NCI-H2171 (cell line): ENCODE measurements around the gene CHRNA4.
"Not testable (repeated sequence)": the region's sequence is repeated elsewhere in the genome, so short reads cannot be mapped to it uniquely, and the experiment has no call there.

ENCODE experiments used
- DNase-seq: peaks from one replicate; lab custom pipeline; 2025; lab: John Stamatoyannopoulos, UW

Gene CHRNA4

GRCh38 chr20:63308218-63308911 lies 52.8 kb downstream of the CHRNA4 start:
- no peak for DNase-seq

DNA sequence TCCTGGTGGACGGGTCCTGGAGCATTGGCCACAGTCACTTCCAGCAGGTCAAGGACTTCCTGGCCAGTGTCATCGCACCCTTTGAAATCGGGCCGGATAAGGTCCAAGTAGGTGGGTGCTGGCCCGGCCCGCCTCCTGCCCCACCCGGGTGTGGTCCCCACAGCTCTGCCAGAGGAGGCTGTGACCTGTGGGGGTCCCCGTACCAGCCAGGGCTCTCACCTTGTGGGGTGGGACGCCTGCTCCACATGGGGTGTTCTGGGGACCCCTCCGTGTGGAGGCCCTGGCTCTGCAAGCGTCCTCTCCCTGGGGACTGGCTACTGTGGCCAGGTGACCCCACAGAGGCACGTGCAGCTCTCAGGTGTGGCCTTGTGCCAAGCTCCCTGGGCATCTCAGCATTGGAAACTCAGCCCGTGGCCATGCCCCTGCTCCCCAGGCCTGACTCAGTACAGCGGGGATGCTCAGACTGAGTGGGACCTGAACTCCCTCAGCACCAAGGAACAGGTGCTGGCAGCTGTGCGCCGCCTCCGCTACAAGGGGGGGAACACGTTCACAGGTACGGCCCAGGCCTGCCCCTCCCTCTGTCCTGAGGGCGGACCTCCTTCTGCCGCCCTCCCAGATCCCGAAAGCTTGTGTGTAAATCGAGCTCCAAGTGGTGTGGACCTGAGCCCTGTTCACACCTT lies 53.5 kb downstream of the CHRNA4 start:
- DNase-seq = no peak

- DNase-seq = no peak
These were observed 54.2 kb downstream of the CHRNA4 start for GRCh38 chr20:63306673-63307537.

- not testable (repeated sequence) for DNase-seq
These were observed 55.0 kb downstream of the CHRNA4 start for GRCh38 chr20:63305933-63306672.

- DNase-seq = no peak
These were observed 55.8 kb downstream of the CHRNA4 start for GRCh38 chr20:63305393-63305792.

DNA sequence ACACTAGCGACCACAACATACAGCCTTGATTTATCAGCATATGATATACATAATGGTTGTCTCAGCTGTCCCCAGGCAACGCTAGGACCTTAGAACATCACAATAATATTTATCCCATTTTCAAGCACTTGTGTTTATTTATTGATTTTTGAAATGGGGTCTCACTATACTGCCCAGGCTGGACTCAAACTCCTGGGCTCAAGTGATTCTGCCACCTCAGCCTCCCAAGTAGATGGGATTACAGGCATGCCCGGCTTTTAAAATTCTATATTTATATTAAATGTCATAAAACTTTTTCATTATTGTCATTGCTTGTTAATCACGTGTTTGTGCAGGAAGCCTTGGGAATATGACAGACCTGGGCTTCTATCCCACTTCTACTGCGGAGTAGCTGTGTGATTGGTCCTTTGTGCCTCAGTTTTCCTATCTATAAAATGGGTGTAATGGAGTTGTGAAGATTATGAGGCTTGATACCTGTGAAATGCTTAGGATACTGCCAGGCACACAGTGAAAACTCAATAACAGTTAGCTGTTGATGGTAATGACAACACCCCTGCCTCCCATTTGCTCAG lies 58.0 kb downstream of the CHRNA4 start:
- DNase-seq = no peak

- no peak for DNase-seq
These were observed 59.5 kb downstream of the CHRNA4 start for GRCh38 chr20:63301671-63302070.

GRCh38 chr20:63298731-63299312 lies 62.3 kb downstream of the CHRNA4 start:
- no peak for DNase-seq

DNA sequence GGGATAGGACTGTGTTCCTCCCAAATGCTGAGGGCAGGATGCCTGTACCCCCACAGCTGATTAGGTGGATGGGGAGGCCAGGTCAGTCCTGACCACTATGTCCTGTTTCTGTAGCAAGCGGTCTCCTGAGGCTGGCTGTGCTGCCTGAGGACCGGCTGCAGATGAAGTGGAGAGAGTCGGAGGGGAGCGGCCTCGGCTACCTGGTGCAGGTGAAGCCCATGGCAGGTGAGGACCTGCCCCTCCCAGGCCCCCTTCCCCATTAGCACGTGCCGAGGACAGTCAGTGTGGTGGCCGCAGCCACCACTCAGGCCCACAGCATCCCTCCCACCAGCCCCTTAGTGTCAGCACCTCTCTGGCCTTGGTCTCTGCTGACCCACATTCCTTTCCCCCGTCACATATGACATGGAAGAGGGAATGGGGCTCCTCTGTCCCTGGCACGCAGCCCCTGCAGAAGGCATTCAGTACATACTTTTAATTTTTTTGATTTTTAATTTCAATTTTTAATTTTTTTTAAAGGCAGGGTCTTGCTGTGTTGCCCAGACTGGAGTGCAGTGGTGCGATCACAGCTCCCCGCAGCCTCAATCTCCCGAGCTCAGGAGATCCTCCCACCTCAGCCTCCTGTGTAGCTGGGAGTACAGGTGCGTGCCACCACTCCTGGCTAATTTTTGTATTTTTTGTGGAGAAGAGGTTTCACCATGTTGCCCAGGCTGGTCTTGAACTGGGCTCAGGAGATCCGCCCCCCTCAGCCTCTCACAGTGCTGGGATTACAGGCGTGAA lies 63.2 kb downstream of the CHRNA4 start:
- no peak for DNase-seq

DNA sequence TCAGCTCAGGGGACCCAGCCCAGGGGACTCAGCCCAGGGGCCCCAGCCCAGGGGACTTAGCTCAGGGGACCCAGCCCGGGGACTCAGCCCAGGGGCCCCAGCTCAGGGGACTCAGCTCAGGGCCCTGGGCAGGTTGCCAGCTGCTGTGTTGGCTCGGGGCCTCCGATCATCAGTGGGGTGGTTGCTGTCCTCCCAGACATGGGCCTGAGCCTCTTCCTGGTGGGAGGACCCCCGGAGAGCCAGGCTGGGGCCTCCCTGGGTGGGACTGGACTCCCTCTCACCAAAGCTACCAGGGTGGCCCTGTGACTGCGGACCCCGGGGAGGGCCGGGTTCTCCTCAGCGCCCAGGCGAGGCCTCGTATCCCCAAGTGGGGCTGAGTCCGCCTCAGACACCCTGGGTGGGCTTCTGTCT lies 63.8 kb downstream of the CHRNA4 start:
- no peak for DNase-seq

DNA sequence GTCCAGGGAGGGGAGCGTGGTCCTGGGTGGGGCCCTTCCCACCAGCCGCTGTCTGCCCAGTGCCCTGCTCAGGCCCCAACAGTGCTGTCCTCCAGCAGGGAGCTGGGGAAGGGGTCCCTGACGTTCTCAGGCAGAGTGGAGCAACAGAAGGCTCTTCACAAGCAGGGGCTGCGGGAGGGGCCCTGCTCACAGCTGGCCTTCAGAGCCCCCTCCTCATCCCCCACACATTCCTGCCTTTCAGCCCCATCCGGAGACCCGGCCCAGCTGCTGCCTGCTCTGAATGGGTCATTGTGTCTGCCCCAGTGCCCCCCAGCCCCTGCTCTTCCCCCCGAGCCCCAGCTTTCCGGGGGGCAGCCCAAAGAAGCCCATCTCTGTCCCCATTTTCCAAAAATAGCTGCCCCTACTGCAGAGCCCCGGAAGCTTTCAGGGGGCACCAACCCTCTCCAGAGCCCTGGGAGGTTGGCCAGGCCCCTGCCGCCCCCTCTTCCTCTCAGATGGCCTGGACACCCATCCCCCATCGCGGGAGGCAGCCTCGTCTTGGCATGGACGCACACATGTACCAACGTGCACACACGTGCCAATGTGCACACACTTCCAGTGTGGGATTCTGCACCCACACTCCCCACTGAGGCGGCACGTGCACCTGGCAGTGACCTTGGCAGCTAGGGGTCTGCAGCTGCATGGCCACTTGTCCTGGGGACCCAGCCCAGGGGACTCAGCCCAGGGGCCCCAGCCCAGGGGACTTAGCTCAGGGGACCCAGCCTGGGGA lies 64.4 kb downstream of the CHRNA4 start:
- no peak for DNase-seq

DNA sequence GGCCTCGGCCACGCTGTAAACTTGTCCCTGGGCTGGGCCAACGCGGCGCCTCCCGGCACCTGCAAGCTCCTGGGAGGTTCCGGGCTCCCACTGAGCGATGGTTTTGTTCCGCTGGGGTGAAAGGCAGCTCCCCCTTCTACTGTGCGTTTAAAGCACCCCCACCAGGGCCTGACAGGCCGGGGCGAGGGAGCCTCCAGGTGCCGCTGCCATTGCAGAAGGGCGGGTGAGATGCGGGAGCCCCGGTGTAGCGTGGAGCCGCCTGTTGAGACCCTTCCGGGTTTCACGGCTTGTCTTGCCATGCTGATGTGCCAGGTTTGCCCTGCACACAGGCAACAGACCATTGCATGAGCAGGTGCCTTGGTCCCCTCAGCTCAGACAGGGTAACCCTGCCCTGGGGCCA lies 65.3 kb downstream of the CHRNA4 start:
- DNase-seq = no peak

DNA sequence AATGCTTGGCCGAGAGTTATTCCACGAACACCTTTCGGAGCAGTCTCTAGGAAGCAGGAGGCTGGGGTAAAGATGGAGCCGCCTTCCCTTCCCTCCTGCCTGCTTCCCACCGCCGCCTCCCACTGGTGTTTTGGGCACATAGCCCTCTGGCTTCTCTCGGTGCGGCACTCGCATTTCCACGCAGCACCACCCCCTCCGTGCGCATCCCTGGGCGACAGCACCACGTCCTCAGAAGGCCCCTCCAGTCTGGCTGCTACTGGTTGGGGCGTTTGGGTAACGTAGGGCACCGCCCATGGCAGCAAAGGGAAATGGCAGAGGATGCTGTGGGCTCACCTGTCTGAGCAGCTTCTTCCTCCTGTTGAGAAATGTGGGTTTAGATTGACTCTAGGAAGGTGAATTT lies 65.7 kb downstream of the CHRNA4 start:
- no peak for DNase-seq

GRCh38 chr20:63295018-63295417 lies 66.1 kb downstream of the CHRNA4 start:
- DNase-seq = no peak

- DNase-seq = no peak
These were observed 66.6 kb downstream of the CHRNA4 start for GRCh38 chr20:63294536-63294900.

- DNase-seq = no peak
These were observed 67.1 kb downstream of the CHRNA4 start for GRCh38 chr20:63293871-63294535.

GRCh38 chr20:63293456-63293855 lies 67.7 kb downstream of the CHRNA4 start:
- DNase-seq = no peak
